HG03139 (cell line): ENCODE data around the gene LHFPL4.
"Not testable (repeated sequence)": the region's sequence is repeated elsewhere in the genome, so short reads cannot be mapped to it uniquely, and the experiment has no call there.

Experiments
- ATAC-seq: cut with Tn5 transposase; IDR thresholded peaks from one replicate; pipeline ENCODE4 v1.9.1; 2021; ENCODE audit not compliant: unreplicated experiment

LHFPL4 gene

GRCh38 chr3:9542182-9542581 is 11.4 kb downstream of the LHFPL4 start:
- no peak for ATAC-seq

GRCh38 chr3:9536212-9536611 is 17.4 kb downstream of the LHFPL4 start:
- no peak for ATAC-seq

GRCh38 chr3:9534429-9534828 is 19.2 kb downstream of the LHFPL4 start:
- no peak for ATAC-seq

- no peak for ATAC-seq
Observed at GRCh38 chr3:9525078-9525477, 28.5 kb downstream of the LHFPL4 start.

- no peak for ATAC-seq
Observed at GRCh38 chr3:9514956-9515355, 38.7 kb downstream of the LHFPL4 start.

- ATAC-seq = no peak
Observed at GRCh38 chr3:9514306-9514705, 39.3 kb downstream of the LHFPL4 start.

GRCh38 chr3:9512456-9513045 is 41.1 kb downstream of the LHFPL4 start:
- no peak for ATAC-seq

- ATAC-seq = no peak
Observed at GRCh38 chr3:9508781-9509180, 44.8 kb downstream of the LHFPL4 start.

- ATAC-seq = no peak
Observed at GRCh38 chr3:9507586-9508578, 45.7 kb downstream of the LHFPL4 start.

- ATAC-seq = no peak
Observed at GRCh38 chr3:9503283-9503682, 50.3 kb downstream of the LHFPL4 start.

GRCh38 chr3:9501226-9501625 is 52.4 kb downstream of the LHFPL4 start:
- ATAC-seq = no peak

GRCh38 chr3:9500108-9501050 is 53.2 kb downstream of the LHFPL4 start:
- ATAC-seq = no peak

GRCh38 chr3:9499455-9500107 is 54.0 kb downstream of the LHFPL4 start:
- ATAC-seq = no peak

GRCh38 chr3:9498781-9499180 is 54.8 kb downstream of the LHFPL4 start:
- ATAC-seq = no peak

GRCh38 chr3:9497821-9498565 is 55.6 kb downstream of the LHFPL4 start:
- ATAC-seq = no peak

GRCh38 chr3:9496893-9497292 is 56.7 kb downstream of the LHFPL4 start:
- ATAC-seq = no peak

GRCh38 chr3:9494036-9494435 is 59.6 kb downstream of the LHFPL4 start:
- ATAC-seq = not testable (repeated sequence)

- no peak for ATAC-seq
Observed at GRCh38 chr3:9491506-9491905, 62.1 kb downstream of the LHFPL4 start.

- ATAC-seq = no peak
Observed at GRCh38 chr3:9485248-9485647, 68.4 kb downstream of the LHFPL4 start.

- no peak for ATAC-seq
Observed at GRCh38 chr3:9480265-9480664, 73.4 kb downstream of the LHFPL4 start.
